SK-N-SH treated with all-trans-retinoic acid at 6 μM for 48 hours (cell line): ENCODE data around the gene ZBED4.

Experiments used
- ATAC-seq: fragments of 200-7000 bp; cut with Tn5 transposase; 3 replicates; pipeline ENCODE4 v1.9.1; 2020; ENCODE audit warnings: mild to moderate bottlenecking, moderate library complexity
- ARNTL ChIP-seq: fragments of 450-650 bp; formaldehyde crosslinking; IDR thresholded peaks from 2 replicates; pipeline ENCODE4 v1.5.0; 2020; ENCODE audit warnings: low read depth, mild to moderate bottlenecking, moderate library complexity, borderline replicate concordance
- BACH2 ChIP-seq: fragments of 250-450 bp; sonication (Bioruptor Pico); IDR thresholded peaks from 2 replicates; pipeline ENCODE4 v1.9.0; 2021; ENCODE audit warnings: mild to moderate bottlenecking, borderline replicate concordance
- CREB5 ChIP-seq: fragments of 250-450 bp; sonication (Bioruptor Pico); IDR thresholded peaks from 2 replicates; pipeline ENCODE4 v1.5.1; 2020; ENCODE audit warnings: low read depth, mild to moderate bottlenecking, moderate library complexity
- CSDC2 ChIP-seq: fragments of 250-450 bp; sonication (Bioruptor Pico); IDR thresholded peaks from 2 replicates; pipeline ENCODE4 v1.5.0; 2020; ENCODE audit warnings: mild to moderate bottlenecking, moderate library complexity
- CSRNP3 ChIP-seq: fragments of 250-450 bp; sonication (Bioruptor Pico); IDR thresholded peaks from 2 replicates; pipeline ENCODE4 v1.5.1; 2021; ENCODE audit warnings: mild to moderate bottlenecking, moderate library complexity
- ESRRG ChIP-seq: fragments of 250-450 bp; sonication (Bioruptor Pico); IDR thresholded peaks from 2 replicates; pipeline ENCODE4 v1.6.1; 2021; ENCODE audit warnings: mild to moderate bottlenecking
- GLIS3 ChIP-seq: fragments of 250-450 bp; sonication (Bioruptor Pico); IDR thresholded peaks from 2 replicates; pipeline ENCODE4 v1.5.0; 2020; ENCODE audit warnings: mild to moderate bottlenecking, moderate library complexity
- OSR1 ChIP-seq: fragments of 250-450 bp; sonication (Bioruptor Pico); IDR thresholded peaks from 2 replicates; pipeline ENCODE4 v1.8.0; 2022; ENCODE audit warnings: moderate library complexity, mild to moderate bottlenecking, inconsistent platforms
- PATZ1 ChIP-seq: fragments of 250-450 bp; sonication (Bioruptor Pico); IDR thresholded peaks from 2 replicates; pipeline ENCODE4 v1.8.0; 2020; ENCODE audit warnings: mild to moderate bottlenecking, moderate library complexity, borderline replicate concordance
- POU6F1 ChIP-seq: fragments of 250-450 bp; sonication (Bioruptor Pico); IDR thresholded peaks from 2 replicates; pipeline ENCODE4 v1.8.0; 2021; ENCODE audit warnings: low read depth, mild to moderate bottlenecking, moderate library complexity, borderline replicate concordance
- RARB ChIP-seq: fragments of 250-450 bp; sonication (Bioruptor Pico); IDR thresholded peaks from 2 replicates; pipeline ENCODE4 v1.8.0; 2021; ENCODE audit warnings: mild to moderate bottlenecking, moderate library complexity
- TCF4 ChIP-seq: fragments of 250-450 bp; sonication (Bioruptor Pico); IDR thresholded peaks from 2 replicates; pipeline ENCODE4 v1.8.0; 2021; ENCODE audit warnings: mild to moderate bottlenecking, moderate library complexity, borderline replicate concordance
- TOX ChIP-seq: fragments of 250-450 bp; sonication (Bioruptor Pico); IDR thresholded peaks from 2 replicates; pipeline ENCODE4 v1.8.0; 2021; ENCODE audit warnings: mild to moderate bottlenecking, moderate library complexity, borderline replicate concordance
- TSHZ2 ChIP-seq: fragments of 250-450 bp; sonication (Bioruptor Pico); IDR thresholded peaks from 2 replicates; pipeline ENCODE4 v1.5.0; 2020; ENCODE audit warnings: mild to moderate bottlenecking, moderate library complexity
- ZC3H10 ChIP-seq: fragments of 250-450 bp; sonication (Bioruptor Pico); IDR thresholded peaks from 2 replicates; pipeline ENCODE4 v1.5.1; 2021; ENCODE audit warnings: mild to moderate bottlenecking, moderate library complexity
- ZFP3 ChIP-seq: fragments of 250-450 bp; sonication (Bioruptor Pico); IDR thresholded peaks from 2 replicates; pipeline ENCODE4 v1.5.0; 2020; ENCODE audit warnings: mild to moderate bottlenecking, moderate library complexity
- ZNF565 ChIP-seq: fragments of 450-650 bp; formaldehyde crosslinking; conservative IDR thresholded peaks from 2 replicates; pipeline ENCODE4 v1.5.0; 2020; ENCODE audit warnings: low read depth, mild to moderate bottlenecking, moderate library complexity
- ZNF70 ChIP-seq: fragments of 450-650 bp; formaldehyde crosslinking; IDR thresholded peaks from 2 replicates; pipeline ENCODE4 v1.5.0; 2020; ENCODE audit warnings: mild to moderate bottlenecking, moderate library complexity

The ZBED4 gene

GRCh38 chr22:49855251-49855911 lies 1.7 kb downstream of the ZBED4 start:
- TF ChIP-seq ZNF565 (CRISPR knock-in tag) (no peak), ZFP3 (CRISPR knock-in tag) (no peak), ESRRG (CRISPR knock-in tag) (no peak), TOX (CRISPR knock-in tag) (no peak), GLIS3 (CRISPR knock-in tag) (no peak), RARB (CRISPR knock-in tag) (no peak), BACH2 (CRISPR knock-in tag) (no peak), TCF4 (CRISPR knock-in tag) (no peak), CREB5 (no peak), ARNTL (no peak), ZC3H10 (CRISPR knock-in tag) (no peak), CSRNP3 (CRISPR knock-in tag) (no peak), OSR1 (no peak), POU6F1 (CRISPR knock-in tag) (no peak), PATZ1 (CRISPR knock-in tag) (no peak), TSHZ2 (CRISPR knock-in tag) (no peak), ZNF70 (CRISPR knock-in tag) (no peak)
- TF ChIP-seq, all 23 proteins: peak for 0
- ATAC-seq = no peak

- no peak for ATAC-seq
- TF ChIP-seq ZC3H10 (CRISPR knock-in tag) (no peak), BACH2 (CRISPR knock-in tag) (no peak), CSDC2 (CRISPR knock-in tag) (no peak), TSHZ2 (CRISPR knock-in tag) (no peak), PATZ1 (CRISPR knock-in tag) (no peak), ZNF565 (CRISPR knock-in tag) (no peak), GLIS3 (CRISPR knock-in tag) (no peak), ESRRG (CRISPR knock-in tag) (no peak), ZNF70 (CRISPR knock-in tag) (no peak)
Measured at GRCh38 chr22:49856343-49856742, 2.7 kb downstream of the ZBED4 start.
